Astrocyte (in vitro differentiated cells and primary cell): Measurements from ENCODE around the gene SLC6A13.

Experiments used
- EZH2 ChIP-seq: IDR thresholded peaks from 2 replicates; pipeline ENCODE4 v1.6.1; 2012; ENCODE audit warnings: mild to moderate bottlenecking, low read length, inconsistent platforms; ENCODE audit not compliant: insufficient read depth
- TF ChIP-seq, protein P1 (sequence below): IDR thresholded peaks from 2 replicates; pipeline ENCODE4 v1.5.1; 2011; ENCODE audit warnings: low read depth, mild to moderate bottlenecking, inconsistent platforms, low read length, moderate library complexity; ENCODE audit not compliant: insufficient read depth

DNA sequence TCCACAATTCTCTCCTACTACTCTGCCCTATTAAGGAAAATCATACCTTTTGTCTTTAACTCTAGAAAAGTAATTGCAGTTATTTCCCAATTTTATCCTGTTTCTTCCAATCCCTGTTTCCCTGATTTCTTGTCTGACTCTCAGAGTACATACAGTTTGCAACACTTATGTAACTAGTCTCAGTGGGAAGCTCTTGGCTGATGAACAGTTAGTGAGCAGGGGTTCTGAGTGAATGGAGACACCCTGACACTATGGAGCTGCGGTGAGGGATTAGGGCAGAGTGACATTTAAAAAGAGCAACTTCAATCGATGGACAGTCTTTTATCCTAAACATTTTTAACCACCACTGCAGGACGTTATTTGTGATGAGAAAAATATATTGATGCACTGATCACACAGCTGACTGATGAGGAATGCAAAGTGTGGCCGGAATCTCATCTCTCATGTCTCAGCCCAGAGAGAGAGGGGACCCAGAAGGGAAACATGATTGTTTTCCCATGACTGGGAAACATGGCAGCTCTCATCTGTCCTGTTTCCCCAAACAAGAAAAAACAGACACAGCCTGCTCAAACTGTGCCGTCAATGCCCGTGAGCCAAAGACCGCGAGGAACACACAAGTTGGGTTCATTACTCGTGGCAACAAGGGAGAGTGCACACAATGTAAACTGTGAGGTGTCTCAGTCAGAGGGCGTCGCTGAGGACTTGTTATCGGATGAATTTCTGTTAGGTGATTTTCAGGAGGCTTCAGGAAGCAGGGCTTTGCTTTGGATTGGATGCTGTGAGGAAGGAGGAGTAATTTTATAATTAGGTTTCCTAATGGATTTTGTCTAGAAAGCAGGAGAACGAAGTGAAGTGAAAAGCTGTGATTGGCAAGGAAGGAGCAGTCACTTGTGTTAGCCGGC, 5.2 kb upstream of the SLC6A13 start:
- TF ChIP-seq, protein P1, sequence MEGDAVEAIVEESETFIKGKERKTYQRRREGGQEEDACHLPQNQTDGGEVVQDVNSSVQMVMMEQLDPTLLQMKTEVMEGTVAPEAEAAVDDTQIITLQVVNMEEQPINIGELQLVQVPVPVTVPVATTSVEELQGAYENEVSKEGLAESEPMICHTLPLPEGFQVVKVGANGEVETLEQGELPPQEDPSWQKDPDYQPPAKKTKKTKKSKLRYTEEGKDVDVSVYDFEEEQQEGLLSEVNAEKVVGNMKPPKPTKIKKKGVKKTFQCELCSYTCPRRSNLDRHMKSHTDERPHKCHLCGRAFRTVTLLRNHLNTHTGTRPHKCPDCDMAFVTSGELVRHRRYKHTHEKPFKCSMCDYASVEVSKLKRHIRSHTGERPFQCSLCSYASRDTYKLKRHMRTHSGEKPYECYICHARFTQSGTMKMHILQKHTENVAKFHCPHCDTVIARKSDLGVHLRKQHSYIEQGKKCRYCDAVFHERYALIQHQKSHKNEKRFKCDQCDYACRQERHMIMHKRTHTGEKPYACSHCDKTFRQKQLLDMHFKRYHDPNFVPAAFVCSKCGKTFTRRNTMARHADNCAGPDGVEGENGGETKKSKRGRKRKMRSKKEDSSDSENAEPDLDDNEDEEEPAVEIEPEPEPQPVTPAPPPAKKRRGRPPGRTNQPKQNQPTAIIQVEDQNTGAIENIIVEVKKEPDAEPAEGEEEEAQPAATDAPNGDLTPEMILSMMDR, result no peak
- no peak for TF ChIP-seq EZH2
